ENCODE measurements around the gene CDC37L1. TPM values are rescaled to one million over a fixed set of nuclear protein-coding genes. Genes with fewer than 3 reads are reported as not detected.

The CDC37L1 gene
- polyA plus RNA-seq, 4 donors = 18.1 to 22.9 (median 21.0) TPM

DNA sequence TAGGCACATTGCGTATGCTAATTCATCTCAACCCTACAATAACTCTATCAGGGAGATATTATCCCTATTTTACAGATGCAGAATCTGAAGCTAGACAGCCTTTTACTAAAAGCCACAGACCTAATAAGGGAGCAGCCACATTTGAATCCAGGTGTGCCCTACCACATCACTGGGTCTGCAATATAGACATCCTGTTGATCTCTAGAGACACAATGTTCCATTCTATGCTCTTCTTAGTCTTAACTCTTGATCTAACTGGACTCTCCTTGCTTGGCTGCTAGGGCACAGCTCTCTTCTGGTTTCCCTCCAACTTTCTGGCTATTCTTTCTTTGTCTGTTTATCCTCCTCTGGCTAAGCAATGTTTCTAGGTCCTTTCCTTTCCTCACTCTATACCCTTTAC, 11.7 kb upstream of the CDC37L1 start:
- no peak for DNase-seq (ENCODE audit: low read depth in 4 of 4, low spot score in 3 of 4)

GRCh38 chr9:4668604-4669003, 10.8 kb upstream of the CDC37L1 start:
- no peak for DNase-seq (ENCODE audit: low read depth in 4 of 4, low spot score in 3 of 4)

- no peak for DNase-seq (ENCODE audit: low read depth in 4 of 4, low spot score in 3 of 4)
Observed at GRCh38 chr9:4669890-4670289, 9.5 kb upstream of the CDC37L1 start.

- no peak for DNase-seq (ENCODE audit: low read depth in 4 of 4, low spot score in 3 of 4)
Observed at GRCh38 chr9:4670591-4670990, 8.8 kb upstream of the CDC37L1 start.

- no peak for DNase-seq (ENCODE audit: low read depth in 4 of 4, low spot score in 3 of 4)
Observed at GRCh38 chr9:4671737-4672136, 7.6 kb upstream of the CDC37L1 start.

DNA sequence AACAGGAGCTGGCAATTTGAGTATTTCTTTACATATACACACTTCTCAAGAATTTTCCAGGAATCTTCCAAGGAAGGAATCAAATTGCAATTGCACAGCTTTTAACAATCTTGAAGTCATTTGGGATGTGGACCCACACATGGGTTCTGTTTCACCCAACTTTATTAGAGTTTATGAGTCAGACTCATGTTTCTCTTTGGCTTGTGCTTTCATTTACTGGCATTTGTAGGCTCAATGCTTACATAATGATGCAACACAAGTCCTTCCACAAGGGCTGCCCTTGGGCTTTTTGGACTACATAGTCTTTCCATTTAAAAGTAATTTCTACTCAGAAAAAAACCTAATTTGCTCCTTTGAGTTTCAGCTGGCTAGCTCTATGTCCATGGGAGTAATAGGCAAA, 4.6 kb upstream of the CDC37L1 start:
- no peak for DNase-seq (ENCODE audit: low read depth in 4 of 4, low spot score in 3 of 4)

DNA sequence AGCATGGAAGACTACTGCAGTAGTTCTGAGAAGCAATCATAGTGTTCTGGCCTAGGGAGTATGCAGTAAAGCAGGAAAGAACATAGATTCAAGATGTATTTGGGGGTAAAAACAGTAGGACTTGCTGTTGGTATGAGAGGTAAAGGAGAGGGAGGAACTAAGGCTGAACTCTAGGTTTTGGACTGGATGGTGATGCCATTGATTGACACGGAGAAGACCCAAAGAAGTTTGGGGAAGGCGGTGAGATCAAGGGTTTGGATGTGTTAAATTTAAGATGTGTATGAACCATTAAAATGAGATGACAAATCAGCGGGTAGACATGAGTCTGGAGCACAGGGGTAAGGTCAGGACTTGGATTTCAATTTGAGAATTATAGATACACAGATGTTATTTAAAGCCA, 2.0 kb upstream of the CDC37L1 start:
- no peak for DNase-seq (ENCODE audit: low read depth in 4 of 4, low spot score in 3 of 4)

GRCh38 chr9:4678679-4679267, 596 bp upstream of the CDC37L1 start:
- DNase-seq (ENCODE audit: low read depth in 4 of 4, low spot score in 3 of 4) = peak in 1 of 4 donors; percentile 53

DNA sequence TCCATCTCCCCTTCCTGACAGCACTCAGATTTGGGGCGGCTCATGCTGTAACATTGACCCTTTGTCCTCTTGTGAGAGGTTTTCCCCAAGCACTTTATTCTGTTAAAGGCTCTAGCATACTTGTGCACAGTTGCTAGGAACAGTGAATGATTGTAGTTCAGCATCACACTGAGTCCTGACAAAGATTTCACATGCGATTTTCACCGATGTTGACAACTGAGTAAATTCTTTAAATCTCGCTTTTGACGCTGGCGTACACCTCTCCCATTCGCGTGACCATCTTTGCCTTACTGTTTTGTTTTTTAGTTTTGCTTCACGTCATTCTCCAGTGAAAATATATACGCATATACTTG, 780 bp downstream of the CDC37L1 start:
- DNase-seq (ENCODE audit: low read depth in 4 of 4, low spot score in 3 of 4) = no peak

DNA sequence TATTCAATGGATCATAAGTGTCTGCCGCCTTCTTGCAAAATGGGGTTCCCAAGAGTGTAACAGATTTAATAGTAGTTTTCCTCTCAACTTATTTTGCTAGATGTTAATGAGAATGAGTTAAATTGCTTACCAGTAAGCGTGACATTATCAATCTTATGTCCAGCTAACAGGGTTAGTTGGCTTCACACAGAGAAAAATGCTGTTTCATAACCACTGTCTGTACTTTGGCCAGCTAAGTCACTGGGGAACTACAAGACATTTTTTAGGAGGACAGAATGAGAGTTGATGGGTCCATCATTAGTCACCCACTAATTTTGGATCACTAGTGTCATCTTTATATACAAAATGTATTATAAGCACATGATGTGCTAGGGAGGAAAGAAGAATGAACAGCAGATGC, 1.4 kb downstream of the CDC37L1 start:
- no peak for DNase-seq (ENCODE audit: low read depth in 4 of 4, low spot score in 3 of 4)

DNA sequence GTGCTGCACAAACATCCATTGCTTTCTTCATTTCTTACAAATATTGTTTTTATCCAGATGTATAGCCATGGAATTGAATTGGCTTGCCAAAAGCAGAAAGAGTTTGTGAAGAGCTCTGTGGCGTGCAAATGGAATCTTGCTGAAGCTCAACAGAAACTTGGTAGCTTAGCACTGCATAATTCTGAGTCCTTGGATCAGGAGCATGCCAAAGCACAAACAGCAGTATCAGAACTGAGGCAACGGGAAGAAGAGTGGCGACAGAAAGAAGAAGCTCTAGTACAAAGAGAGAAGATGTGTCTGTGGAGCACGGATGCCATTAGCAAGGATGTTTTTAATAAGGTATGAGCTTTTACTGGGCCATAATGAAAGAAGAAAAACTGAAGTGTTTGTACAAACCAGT, 5.5 kb downstream of the CDC37L1 start:
- no peak for DNase-seq (ENCODE audit: low read depth in 4 of 4, low spot score in 3 of 4)

- no peak for DNase-seq (ENCODE audit: low read depth in 4 of 4, low spot score in 3 of 4)
Observed at GRCh38 chr9:4686112-4686511, 6.7 kb downstream of the CDC37L1 start.

DNA sequence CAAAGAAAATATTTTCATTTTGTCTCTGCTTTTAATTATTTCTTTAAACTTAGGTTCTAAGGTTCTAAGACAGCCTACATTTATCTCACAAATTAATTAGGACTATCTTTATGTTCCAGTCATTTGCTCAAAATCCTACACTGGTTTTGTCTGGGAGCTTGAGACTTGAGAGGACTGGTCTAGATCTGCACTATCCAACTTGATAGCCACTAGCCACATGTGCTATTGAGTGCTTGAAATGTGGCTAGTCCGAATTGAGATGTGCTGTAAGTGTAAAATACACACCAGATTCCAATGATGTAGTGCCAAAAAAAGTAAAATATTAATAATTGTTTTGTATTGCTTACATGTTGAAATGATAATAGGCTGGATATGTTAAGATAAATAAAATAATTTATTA, 7.2 kb downstream of the CDC37L1 start:
- DNase-seq (ENCODE audit: low read depth in 4 of 4, low spot score in 3 of 4) = no peak

GRCh38 chr9:4689021-4689420, 9.7 kb downstream of the CDC37L1 start:
- no peak for DNase-seq (ENCODE audit: low read depth in 4 of 4, low spot score in 3 of 4)

DNA sequence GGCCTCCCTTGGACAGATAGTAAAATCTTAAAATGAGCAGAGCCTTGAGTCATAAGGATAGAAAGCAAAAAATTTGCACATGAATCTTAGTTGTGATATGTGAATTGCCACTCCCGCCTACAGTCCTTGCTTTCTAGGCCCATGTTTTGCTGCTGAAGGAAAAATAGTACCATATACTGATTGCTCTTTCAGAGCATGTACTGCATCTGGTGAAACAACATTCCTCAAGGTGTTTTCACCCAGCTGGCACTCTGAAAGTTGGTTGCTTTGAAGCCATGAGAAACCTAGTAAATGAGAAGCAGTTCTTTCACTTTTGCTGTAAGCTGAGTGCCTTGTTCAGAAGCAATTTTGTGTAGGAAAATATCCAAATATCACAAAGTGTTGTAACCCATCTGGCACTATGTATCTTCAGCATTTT, 10.3 kb downstream of the CDC37L1 start:
- no peak for DNase-seq (ENCODE audit: low read depth in 4 of 4, low spot score in 3 of 4)

DNA sequence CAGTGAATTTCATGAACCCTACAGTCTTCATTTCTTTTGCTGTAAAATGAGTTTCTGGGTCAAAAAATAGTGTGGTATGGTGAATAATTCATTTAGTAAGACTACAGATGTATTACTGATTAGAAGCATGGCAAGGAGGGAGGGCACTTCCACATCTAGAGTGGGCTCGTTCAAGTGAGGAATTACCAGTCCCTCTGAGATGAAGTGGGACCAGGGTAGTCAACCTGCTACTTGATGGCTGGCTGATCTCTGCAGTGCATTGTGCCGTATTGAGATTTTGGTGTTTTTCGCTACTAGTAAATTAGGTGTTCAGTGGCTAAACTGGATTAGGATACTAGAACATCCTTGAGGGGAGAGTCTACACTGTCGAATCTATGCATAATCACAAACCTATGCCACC, 10.8 kb downstream of the CDC37L1 start:
- no peak for DNase-seq (ENCODE audit: low read depth in 4 of 4, low spot score in 3 of 4)

GRCh38 chr9:4691795-4692194, 12.4 kb downstream of the CDC37L1 start:
- DNase-seq (ENCODE audit: low read depth in 4 of 4, low spot score in 3 of 4) = no peak

- DNase-seq (ENCODE audit: low read depth in 4 of 4, low spot score in 3 of 4) = no peak
Observed at GRCh38 chr9:4700091-4700490, 20.7 kb downstream of the CDC37L1 start.

DNA sequence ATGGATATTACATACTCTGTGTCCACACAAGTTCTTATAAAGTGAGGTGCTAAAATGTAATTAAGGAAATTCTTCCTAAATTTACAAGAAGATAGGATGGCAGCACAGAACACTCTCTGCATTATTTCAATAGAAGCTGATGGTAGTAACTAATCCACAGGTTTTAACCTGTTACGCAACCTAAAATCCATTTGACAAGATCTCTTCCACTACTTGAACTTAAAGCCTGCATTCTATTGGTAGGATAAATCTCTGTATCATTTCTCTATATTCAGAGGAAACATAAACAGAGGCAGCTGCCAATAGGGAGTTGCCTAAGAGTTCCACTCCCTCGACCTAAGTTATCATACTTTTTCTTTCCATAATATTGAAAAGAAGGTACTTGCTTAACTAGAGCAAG, 21.6 kb downstream of the CDC37L1 start:
- DNase-seq (ENCODE audit: low read depth in 4 of 4, low spot score in 3 of 4) = no peak

DNA sequence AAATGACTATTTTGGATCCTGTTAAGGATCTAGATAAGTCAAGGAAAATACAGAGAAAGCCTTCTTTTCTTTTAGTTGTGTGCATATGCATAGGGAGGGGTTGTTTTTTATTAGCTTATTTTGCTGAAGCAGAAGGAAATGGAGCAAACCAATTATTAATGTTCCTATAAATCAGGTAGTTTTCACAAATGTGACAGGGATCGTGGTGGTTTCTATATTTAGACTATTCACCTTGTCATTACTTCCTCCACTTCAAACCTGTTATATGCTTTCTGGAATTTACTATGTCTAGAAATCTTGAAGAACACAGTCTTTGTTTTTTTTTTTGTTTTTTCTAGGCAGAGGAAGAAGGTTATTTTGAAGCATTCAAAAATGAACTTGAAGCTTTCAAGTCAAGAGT, 22.2 kb downstream of the CDC37L1 start:
- DNase-seq (ENCODE audit: low read depth in 4 of 4, low spot score in 3 of 4) = no peak

- no peak for DNase-seq (ENCODE audit: low read depth in 4 of 4, low spot score in 3 of 4)
Observed at GRCh38 chr9:4704129-4704528, 24.8 kb downstream of the CDC37L1 start.

GRCh38 chr9:4706021-4706420, 26.7 kb downstream of the CDC37L1 start:
- peak in 1 of 4 donors; percentile 7 for DNase-seq (ENCODE audit: low read depth in 4 of 4, low spot score in 3 of 4)

DNA sequence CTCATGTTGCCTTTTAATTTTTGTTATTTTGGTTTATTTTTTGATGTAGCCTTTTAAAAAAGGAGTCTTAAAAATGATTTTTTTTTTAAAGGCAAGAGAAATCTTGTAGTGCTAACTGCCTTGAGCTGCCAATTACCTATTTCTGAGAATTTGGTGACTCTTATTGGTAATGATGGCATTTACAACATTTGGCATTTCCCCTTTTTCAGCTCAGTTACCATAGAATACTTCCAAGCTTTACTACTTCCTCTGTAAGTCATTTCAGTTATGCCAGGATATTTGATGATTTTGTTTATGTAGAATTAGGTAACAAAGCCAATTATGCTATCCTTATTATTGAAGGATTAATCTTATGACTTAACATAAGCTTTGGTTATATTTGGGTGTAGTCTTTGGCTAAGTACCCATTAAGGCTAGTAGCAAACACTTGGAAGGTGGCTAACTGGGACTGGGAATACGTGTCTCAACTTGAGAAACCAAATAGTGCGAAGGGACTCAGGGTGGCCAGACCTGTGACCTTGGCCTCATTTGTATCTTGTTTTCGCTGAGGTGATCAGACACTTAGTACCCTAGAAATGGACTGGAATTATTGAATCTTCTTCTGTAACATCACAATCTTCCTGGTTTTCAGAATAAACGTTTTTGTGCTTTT, 27.7 kb downstream of the CDC37L1 start:
- DNase-seq (ENCODE audit: low read depth in 4 of 4, low spot score in 3 of 4) = no peak

Measured in right renal pelvis (tissue), 4 donors.